Measurements from ENCODE around the gene ANKRD18A.

Gene ANKRD18A

DNA sequence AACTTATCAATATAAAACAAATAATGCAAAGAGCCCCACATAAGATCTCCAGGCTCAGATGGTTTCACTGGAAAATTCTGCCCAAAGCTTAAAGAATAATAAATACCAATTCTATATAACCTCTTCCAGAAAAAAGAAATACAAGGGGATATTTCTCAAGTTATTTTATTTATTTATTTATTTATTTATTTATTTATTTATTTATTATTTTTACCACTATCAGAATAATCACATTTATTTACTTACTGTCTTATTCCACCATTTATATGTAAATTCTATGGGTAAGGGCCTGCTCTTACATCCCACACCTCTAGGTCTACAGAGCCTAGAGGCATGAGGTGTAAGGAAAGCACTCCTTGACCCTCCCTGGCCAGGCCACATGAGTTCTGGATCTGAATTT is 91.1 kb downstream of the ANKRD18A start:
- no peak for DNase-seq (ENCODE audit: low read depth)

- DNase-seq (ENCODE audit: low read depth): no peak
Measured at GRCh38 chr9:38527503-38527902, 92.9 kb downstream of the ANKRD18A start.

- no peak for DNase-seq (ENCODE audit: low read depth)
Measured at GRCh38 chr9:38526591-38526990, 93.8 kb downstream of the ANKRD18A start.

- no peak for DNase-seq (ENCODE audit: low read depth)
Measured at GRCh38 chr9:38523121-38523520, 97.3 kb downstream of the ANKRD18A start.

DNA sequence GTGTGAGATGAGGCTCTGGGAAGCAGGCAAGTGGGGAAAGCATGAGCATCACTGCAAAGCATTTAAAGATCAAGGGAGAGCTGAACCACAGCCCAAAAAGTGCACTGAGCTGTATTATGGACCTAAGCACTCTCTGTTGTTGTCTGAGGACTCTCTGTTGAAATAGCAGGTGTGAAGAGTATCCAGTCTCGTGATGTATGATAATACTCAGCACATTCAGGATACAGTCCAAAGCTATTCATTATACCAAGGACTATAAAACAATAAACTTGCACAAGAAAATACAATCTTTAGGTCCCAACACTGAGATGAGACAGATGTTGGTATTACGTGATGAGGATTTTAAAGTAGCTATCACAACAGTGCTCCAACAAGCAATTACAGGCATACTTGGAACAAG is 98.6 kb downstream of the ANKRD18A start:
- DNase-seq (ENCODE audit: low read depth): no peak

Data from activated T-cell treated with anti-CD3 and anti-CD28 coated beads for 1 hour (primary cell).